ENCODE results near the gene USP40. TPM values are rescaled to one million over a fixed set of nuclear protein-coding genes. Genes with fewer than 3 reads are reported as not detected.

Gene USP40
- total RNA-seq, 1 donor from 2014 or later = 32.9 TPM

DNA sequence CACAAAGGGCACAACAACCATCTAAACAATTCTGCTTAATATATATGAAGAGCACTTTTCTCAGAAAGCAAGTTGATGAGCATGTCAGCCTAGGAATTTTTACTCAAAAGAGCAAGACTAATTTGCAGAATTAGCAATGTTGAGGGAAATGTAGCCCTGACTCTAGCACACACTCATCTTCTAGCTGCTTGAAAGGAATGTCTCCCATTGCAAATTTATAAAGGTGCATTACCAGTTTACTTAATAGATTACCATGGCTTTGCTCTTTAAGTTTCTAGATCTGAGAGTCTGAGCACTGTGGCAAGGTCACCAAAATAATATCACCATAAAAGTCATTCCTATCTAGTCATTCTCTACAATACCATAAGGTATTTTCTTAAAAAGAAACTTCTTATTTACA, 40.8 kb downstream of the USP40 start:
- Histone ChIP-seq H3F3A (ENCODE audit: low read depth) (no peaks in the 10 kb centered on the region), H3K4me1 (no peaks in the 10 kb centered on the region), H3K9me3 (ENCODE audit: low read depth) (no peaks in the 10 kb centered on the region), H3K9ac (no peak overlapping the region), H3K27me3 (no peaks in the 10 kb centered on the region), H3K4me3 (no peak overlapping the region), H2AFZ (replicated peaks) (no peak overlapping the region), H4K20me1 (ENCODE audit: low read depth) (no peaks in the 10 kb centered on the region), H3K36me3 (no peaks in the 10 kb centered on the region), H3K27ac (no peak overlapping the region), H3K4me2 (no peak overlapping the region), H3K79me2 (ENCODE audit: low read depth) (no peaks in the 10 kb centered on the region)
- Mint-ChIP-seq H3K27ac (peak overlapping the region; percentile 8), H3K4me1 (no peaks in the 10 kb centered on the region), H3K9me3 (no peaks in the 10 kb centered on the region), H3K36me3 (peaks cover 12% of the 10 kb centered on the region), H3K4me3 (no peak overlapping the region), H3K27me3 (ENCODE audit: insufficient read depth, low read depth) (no peaks in the 10 kb centered on the region)
- TF ChIP-seq EZH2 (IDR thresholded peaks at IDR 0.05) = no peak
- no peak for TF ChIP-seq EZH2phosphoT487 (IDR thresholded peaks at IDR 0.05)
- TF ChIP-seq, protein P1, sequence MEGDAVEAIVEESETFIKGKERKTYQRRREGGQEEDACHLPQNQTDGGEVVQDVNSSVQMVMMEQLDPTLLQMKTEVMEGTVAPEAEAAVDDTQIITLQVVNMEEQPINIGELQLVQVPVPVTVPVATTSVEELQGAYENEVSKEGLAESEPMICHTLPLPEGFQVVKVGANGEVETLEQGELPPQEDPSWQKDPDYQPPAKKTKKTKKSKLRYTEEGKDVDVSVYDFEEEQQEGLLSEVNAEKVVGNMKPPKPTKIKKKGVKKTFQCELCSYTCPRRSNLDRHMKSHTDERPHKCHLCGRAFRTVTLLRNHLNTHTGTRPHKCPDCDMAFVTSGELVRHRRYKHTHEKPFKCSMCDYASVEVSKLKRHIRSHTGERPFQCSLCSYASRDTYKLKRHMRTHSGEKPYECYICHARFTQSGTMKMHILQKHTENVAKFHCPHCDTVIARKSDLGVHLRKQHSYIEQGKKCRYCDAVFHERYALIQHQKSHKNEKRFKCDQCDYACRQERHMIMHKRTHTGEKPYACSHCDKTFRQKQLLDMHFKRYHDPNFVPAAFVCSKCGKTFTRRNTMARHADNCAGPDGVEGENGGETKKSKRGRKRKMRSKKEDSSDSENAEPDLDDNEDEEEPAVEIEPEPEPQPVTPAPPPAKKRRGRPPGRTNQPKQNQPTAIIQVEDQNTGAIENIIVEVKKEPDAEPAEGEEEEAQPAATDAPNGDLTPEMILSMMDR (IDR thresholded peaks at IDR 0.05) = no peak
- no peak for DNase-seq (ENCODE audit: low spot score)

DNA sequence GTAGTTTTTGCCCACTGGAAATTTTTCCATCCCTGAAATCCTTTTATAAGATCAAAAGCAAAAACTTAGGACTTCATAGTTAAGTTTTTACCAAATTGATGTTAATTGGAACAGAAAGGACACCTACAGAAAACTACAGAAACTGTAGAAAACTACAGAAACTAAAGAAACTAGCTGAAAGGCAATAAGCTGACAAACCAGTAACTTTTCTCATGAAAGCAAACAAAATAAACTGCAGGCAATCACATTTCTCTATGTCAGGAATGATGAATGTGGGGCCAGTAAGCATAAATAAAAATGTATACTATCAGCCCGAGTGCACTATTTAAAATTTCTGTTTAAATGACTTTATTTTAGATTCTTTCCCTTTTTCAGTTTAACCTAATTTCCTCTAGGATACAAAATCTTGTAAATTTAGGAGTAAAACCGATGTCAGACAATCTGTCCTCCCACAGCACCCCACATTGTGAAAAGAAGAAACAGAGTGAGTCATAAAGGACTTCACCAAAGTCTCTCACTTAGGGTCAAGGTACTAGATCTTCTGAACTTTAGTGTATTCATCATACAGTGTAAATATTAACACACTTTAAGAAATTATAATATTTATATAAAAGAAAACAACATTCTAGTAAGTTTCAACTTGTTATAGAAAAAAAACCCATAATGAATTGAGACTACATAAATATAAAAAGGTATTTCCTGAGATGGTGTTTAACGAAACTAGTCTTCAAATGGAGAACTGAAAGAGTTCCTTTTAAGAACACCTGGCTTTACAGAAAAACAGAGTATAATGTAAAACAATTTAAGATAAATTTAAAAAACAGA, 46.6 kb downstream of the USP40 start:
- H3K79me2 ChIP-seq (ENCODE audit: low read depth) = no peaks in the 10 kb centered on the region
- H3K27ac ChIP-seq = no peak overlapping the region
- TF ChIP-seq, protein P1 (IDR thresholded peaks at IDR 0.05) = no peak
- TF ChIP-seq EZH2 (IDR thresholded peaks at IDR 0.05) = no peak
- TF ChIP-seq EZH2phosphoT487 (IDR thresholded peaks at IDR 0.05) = no peak
- no peaks in the 10 kb centered on the region for H3K9me3 Mint-ChIP-seq
- H2AFZ ChIP-seq (replicated peaks) = no peak overlapping the region
- H3K4me3 ChIP-seq = no peak overlapping the region
- no peak for DNase-seq (ENCODE audit: low spot score)
- H3K27me3 Mint-ChIP-seq (ENCODE audit: insufficient read depth, low read depth) = no peaks in the 10 kb centered on the region
- no peak overlapping the region for H3K4me3 Mint-ChIP-seq
- H3F3A ChIP-seq (ENCODE audit: low read depth) = no peaks in the 10 kb centered on the region
- H3K36me3 ChIP-seq = no peaks in the 10 kb centered on the region
- H3K36me3 Mint-ChIP-seq = peaks cover 13% of the 10 kb centered on the region
- H3K9me3 ChIP-seq (ENCODE audit: low read depth) = no peaks in the 10 kb centered on the region
- H3K27me3 ChIP-seq = no peaks in the 10 kb centered on the region
- no peak overlapping the region for H3K4me2 ChIP-seq
- no peaks in the 10 kb centered on the region for H4K20me1 ChIP-seq (ENCODE audit: low read depth)
- H3K4me1 Mint-ChIP-seq = no peaks in the 10 kb centered on the region
- H3K4me1 ChIP-seq = no peaks in the 10 kb centered on the region
- H3K27ac Mint-ChIP-seq = no peak overlapping the region
- no peak overlapping the region for H3K9ac ChIP-seq

DNA sequence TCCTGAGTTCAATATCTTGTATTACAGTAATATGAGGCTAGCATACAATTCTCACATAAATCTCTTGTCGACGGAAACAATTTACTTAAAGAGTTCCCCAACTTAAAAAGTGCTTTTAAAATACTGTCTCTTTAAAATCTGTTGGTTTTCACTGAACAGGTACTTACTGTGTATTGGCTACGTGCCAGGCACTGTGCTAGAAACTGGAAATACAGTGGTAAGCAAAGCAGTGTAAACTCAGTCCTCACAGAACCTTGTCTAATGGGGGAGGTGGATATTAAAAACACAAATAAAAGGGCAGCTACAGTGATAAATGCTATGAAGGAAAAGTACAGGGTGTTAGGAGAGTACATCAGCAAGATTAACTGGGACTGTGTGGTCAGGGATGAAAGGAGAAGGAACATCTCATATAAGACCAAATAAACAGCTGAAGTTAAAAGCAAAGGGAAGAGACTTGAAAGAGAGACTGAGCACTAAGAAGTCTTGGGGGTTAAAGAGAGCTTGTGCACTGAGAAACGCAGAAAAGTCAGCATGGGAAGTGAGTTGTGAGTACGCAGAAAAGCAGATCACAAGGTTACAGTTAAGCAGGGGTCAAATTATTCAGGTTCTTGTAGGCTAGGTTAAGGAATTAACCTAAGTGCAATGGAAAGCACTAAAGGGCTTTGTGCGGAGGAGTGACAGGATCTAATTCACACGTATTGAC, 52.5 kb downstream of the USP40 start:
- Histone ChIP-seq H3K79me2 (ENCODE audit: low read depth) (no peaks in the 10 kb centered on the region), H3K27ac (no peak overlapping the region), H2AFZ (replicated peaks) (no peak overlapping the region), H3K9me3 (ENCODE audit: low read depth) (no peaks in the 10 kb centered on the region), H3K4me1 (no peaks in the 10 kb centered on the region), H3F3A (ENCODE audit: low read depth) (no peaks in the 10 kb centered on the region), H3K9ac (no peak overlapping the region), H4K20me1 (ENCODE audit: low read depth) (no peaks in the 10 kb centered on the region), H3K27me3 (no peaks in the 10 kb centered on the region), H3K4me2 (no peak overlapping the region), H3K4me3 (no peak overlapping the region), H3K36me3 (no peaks in the 10 kb centered on the region)
- H3K36me3 Mint-ChIP-seq = peaks cover 10% of the 10 kb centered on the region
- no peaks in the 10 kb centered on the region for H3K4me1 Mint-ChIP-seq
- H3K9me3 Mint-ChIP-seq = no peaks in the 10 kb centered on the region
- DNase-seq (ENCODE audit: low spot score) = no peak
- H3K27ac Mint-ChIP-seq = no peak overlapping the region
- no peaks in the 10 kb centered on the region for H3K27me3 Mint-ChIP-seq (ENCODE audit: insufficient read depth, low read depth)
- TF ChIP-seq, protein P1 (IDR thresholded peaks at IDR 0.05) = no peak
- TF ChIP-seq EZH2 (IDR thresholded peaks at IDR 0.05) (no peak), EZH2phosphoT487 (IDR thresholded peaks at IDR 0.05) (no peak)
- H3K4me3 Mint-ChIP-seq = no peak overlapping the region
